ENCODE data around the gene ITGA11. TPM values are rescaled to one million over a fixed set of nuclear protein-coding genes. Genes with fewer than 3 reads are reported as not detected.

ITGA11 gene
- total and polyA plus RNA-seq, 2 donors (not counting 1 experiment from before 2014, with no cell fraction given), result not detected

DNA sequence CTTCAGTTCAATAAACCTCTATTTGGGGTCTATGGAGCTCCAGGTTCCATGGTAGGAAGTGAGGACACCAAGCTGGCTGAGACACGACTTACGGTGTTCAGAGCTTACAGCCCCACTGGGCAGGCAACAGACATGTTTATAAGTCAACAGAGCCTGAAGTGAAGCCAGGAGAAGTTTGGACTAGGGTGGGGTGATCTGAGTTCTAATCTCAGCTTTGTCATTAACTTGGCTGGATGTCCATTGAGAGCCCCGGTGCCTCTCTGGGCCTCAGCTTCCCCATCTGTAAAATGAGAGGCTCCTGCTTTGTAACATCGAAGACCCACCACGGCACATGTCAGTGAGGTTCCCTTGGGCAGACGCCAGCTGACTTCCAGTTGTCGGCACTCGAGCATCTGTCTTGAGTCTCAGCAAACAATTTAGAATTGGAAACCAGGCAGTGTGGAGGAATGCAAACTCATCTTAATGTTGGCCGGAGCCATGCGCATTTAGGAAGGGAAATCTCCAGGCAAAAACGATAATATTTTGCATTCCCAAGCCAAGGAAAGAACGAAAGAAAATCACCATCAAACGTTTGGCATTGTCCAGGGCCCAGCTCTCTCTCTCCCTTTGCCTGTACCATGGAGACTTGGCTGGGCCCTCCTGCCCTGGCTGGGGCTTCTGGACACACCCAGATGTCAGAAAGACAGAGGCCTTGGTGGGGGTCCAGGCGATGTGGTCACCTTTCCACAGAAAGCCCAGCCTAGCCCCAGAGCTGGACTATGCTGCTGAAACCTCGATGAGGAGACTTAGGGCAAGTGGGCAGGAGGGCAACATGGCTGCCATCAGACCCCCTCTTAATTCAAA lies 18.4 kb downstream of the ITGA11 start:
- Mint-ChIP-seq H3K27ac (no peak overlapping the region), H3K27me3 (peaks cover 3% of the 10 kb centered on the region), H3K4me3 (no peak overlapping the region), H3K4me1 (no peaks in the 10 kb centered on the region), H3K9me3 (ENCODE audit: insufficient read depth) (no peaks in the 10 kb centered on the region)
- no peaks in the 10 kb centered on the region for H3K79me2 ChIP-seq (ENCODE audit: control insufficient read depth, insufficient read depth, low read length)
- no peak overlapping the region for H3K4me2 ChIP-seq (replicated peaks; ENCODE audit: low read depth, low read length, poor library complexity, severe bottlenecking)
- H3K27me3 ChIP-seq (replicated peaks in 1 of 4; ENCODE audit: control extremely low read depth in 1 of 4, control insufficient read depth in 3 of 4, insufficient read depth in 4 of 4, low read length in 3 of 4), result no peaks in the 10 kb centered on the region
- intact Hi-C loops (cut with micrococcal nuclease), result no loop called here
- no peaks in the 10 kb centered on the region for H3K36me3 ChIP-seq (replicated peaks in 1 of 2; ENCODE audit: control extremely low read depth in 1 of 2, control insufficient read depth in 1 of 2, extremely low read depth in 1 of 2, insufficient read depth in 2 of 2, low read length in 1 of 2)
- no peak overlapping the region for H3K27ac ChIP-seq (ENCODE audit: low read length in 2 of 2)
- DNase-seq (no peak), ATAC-seq (ENCODE audit: low read depth) (no peak)
- H3K4me3 ChIP-seq (ENCODE audit: control extremely low read depth in 1 of 5, extremely low read depth in 1 of 5, insufficient read depth in 1 of 5, low read depth in 2 of 5, low read length in 4 of 5), result no peak overlapping the region
- H4K20me1 ChIP-seq (ENCODE audit: control insufficient read depth, insufficient read depth, low read length, poor library complexity, severe bottlenecking), result no peaks in the 10 kb centered on the region
- POLR2A ChIA-PET, result no interaction called here
- TF ChIP-seq, protein P1, sequence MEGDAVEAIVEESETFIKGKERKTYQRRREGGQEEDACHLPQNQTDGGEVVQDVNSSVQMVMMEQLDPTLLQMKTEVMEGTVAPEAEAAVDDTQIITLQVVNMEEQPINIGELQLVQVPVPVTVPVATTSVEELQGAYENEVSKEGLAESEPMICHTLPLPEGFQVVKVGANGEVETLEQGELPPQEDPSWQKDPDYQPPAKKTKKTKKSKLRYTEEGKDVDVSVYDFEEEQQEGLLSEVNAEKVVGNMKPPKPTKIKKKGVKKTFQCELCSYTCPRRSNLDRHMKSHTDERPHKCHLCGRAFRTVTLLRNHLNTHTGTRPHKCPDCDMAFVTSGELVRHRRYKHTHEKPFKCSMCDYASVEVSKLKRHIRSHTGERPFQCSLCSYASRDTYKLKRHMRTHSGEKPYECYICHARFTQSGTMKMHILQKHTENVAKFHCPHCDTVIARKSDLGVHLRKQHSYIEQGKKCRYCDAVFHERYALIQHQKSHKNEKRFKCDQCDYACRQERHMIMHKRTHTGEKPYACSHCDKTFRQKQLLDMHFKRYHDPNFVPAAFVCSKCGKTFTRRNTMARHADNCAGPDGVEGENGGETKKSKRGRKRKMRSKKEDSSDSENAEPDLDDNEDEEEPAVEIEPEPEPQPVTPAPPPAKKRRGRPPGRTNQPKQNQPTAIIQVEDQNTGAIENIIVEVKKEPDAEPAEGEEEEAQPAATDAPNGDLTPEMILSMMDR (IDR thresholded peaks at IDR 0.05), result no peak
- TF ChIP-seq EZH2 (IDR thresholded peaks at IDR 0.05; ENCODE audit: borderline replicate concordance, insufficient read depth, low read depth, low read length, poor library complexity, severe bottlenecking), result no peak
- 94% methylated on average over 14 of the region's 15 CpGs for WGBS (ENCODE audit: insufficient coverage)
- H3K4me1 ChIP-seq (ENCODE audit: control insufficient read depth in 2 of 2, insufficient read depth in 2 of 2, low read length in 2 of 2), result no peaks in the 10 kb centered on the region
- CTCF ChIA-PET, result no interaction called here
- H3K9ac ChIP-seq (ENCODE audit: low read length), result no peak overlapping the region
- no peaks in the 10 kb centered on the region for H3K9me3 ChIP-seq (ENCODE audit: control extremely low read depth in 1 of 3, control insufficient read depth in 2 of 3, insufficient read depth in 1 of 3, low read length in 2 of 3)
- H2AFZ ChIP-seq (ENCODE audit: insufficient read depth, low read depth, low read length, poor library complexity, severe bottlenecking), result no peak overlapping the region

DNA sequence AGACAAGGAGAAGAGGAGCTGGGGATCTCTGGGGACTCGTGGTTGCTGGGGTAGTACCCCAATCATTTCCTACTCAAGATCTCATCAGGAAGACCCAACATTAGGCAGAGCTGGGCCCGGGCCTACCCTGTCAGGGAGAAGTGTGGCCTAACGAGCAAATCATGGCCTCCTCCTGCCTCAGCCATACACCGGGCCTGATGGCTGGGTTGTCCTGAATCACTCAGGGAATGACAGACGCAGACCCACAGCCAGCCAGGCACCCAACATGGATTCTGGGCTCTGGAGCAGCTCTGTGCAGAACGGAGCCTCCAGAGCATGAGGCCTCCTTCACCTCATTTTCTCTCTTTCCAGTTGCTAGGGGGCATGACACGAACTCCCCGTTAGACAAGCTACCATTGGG lies 19.7 kb downstream of the ITGA11 start:
- Mint-ChIP-seq H3K4me1 (no peaks in the 10 kb centered on the region), H3K4me3 (no peak overlapping the region), H3K27ac (no peak overlapping the region), H3K9me3 (ENCODE audit: insufficient read depth) (no peaks in the 10 kb centered on the region), H3K27me3 (peaks cover 9% of the 10 kb centered on the region)
- Histone ChIP-seq H3K4me2 (replicated peaks; ENCODE audit: low read depth, low read length, poor library complexity, severe bottlenecking) (no peak overlapping the region), H3K4me3 (ENCODE audit: control extremely low read depth in 1 of 5, extremely low read depth in 1 of 5, insufficient read depth in 1 of 5, low read depth in 2 of 5, low read length in 4 of 5) (no peak overlapping the region), H3K79me2 (ENCODE audit: control insufficient read depth, insufficient read depth, low read length) (no peaks in the 10 kb centered on the region), H3K9me3 (ENCODE audit: control extremely low read depth in 1 of 3, control insufficient read depth in 2 of 3, insufficient read depth in 1 of 3, low read length in 2 of 3) (no peaks in the 10 kb centered on the region), H3K4me1 (ENCODE audit: control insufficient read depth in 2 of 2, insufficient read depth in 2 of 2, low read length in 2 of 2) (no peaks in the 10 kb centered on the region), H4K20me1 (ENCODE audit: control insufficient read depth, insufficient read depth, low read length, poor library complexity, severe bottlenecking) (no peaks in the 10 kb centered on the region), H3K36me3 (replicated peaks in 1 of 2; ENCODE audit: control extremely low read depth in 1 of 2, control insufficient read depth in 1 of 2, extremely low read depth in 1 of 2, insufficient read depth in 2 of 2, low read length in 1 of 2) (no peaks in the 10 kb centered on the region), H3K27me3 (replicated peaks in 1 of 4; ENCODE audit: control extremely low read depth in 1 of 4, control insufficient read depth in 3 of 4, insufficient read depth in 4 of 4, low read length in 3 of 4) (no peaks in the 10 kb centered on the region), H3K9ac (ENCODE audit: low read length) (no peak overlapping the region), H3K27ac (ENCODE audit: low read length in 2 of 2) (no peak overlapping the region), H2AFZ (ENCODE audit: insufficient read depth, low read depth, low read length, poor library complexity, severe bottlenecking) (no peak overlapping the region)
- ChIA-PET POLR2A (no interaction called here), CTCF (no interaction called here)
- 62% methylated on average over 4 of the region's 8 CpGs for WGBS (ENCODE audit: insufficient coverage)
- TF ChIP-seq, protein P1 (IDR thresholded peaks at IDR 0.05), result no peak
- TF ChIP-seq EZH2 (IDR thresholded peaks at IDR 0.05; ENCODE audit: borderline replicate concordance, insufficient read depth, low read depth, low read length, poor library complexity, severe bottlenecking), result no peak
- no peak for DNase-seq
- no peak for ATAC-seq (ENCODE audit: low read depth)
- intact Hi-C loops (cut with micrococcal nuclease), result no loop called here
